IMR-90 (cell line): ENCODE data around the gene TEDC2. TPM values are rescaled to one million over a fixed set of nuclear protein-coding genes. Genes with fewer than 3 reads are reported as not detected.

ENCODE experiments used
- ATAC-seq: fragments of 200-7000 bp; cut with Tn5 transposase; 2 replicates; pipeline ENCODE4 v1.9.1; 2020; ENCODE audit warnings: low read depth, mild to moderate bottlenecking, moderate library complexity
- BruUV-seq: library from RNA; stranded (reverse); fragments of 400-500 nt; replicated peaks from 2 replicates; lab custom pipeline; 2021; lab: Mats Ljungman, UMichigan
- CTCF ChIA-PET: fragments of 300-600 bp; formaldehyde crosslinking; extraction: SDS; loops from one replicate; lab custom pipeline; 2021; ENCODE audit warnings: antibody characterized with exemption; lab: Yijun Ruan, JAX
- POLR2A ChIA-PET: fragments of 300-600 bp; sonication (Branson Sonifier 250); formaldehyde crosslinking; loops from one replicate; lab custom pipeline; 2022; ENCODE audit warnings: antibody characterized with exemption; ENCODE audit not compliant: unreplicated experiment; lab: Charles Lee
- DNase-seq: peaks from one replicate; pipeline ENCODE4 v3.0.0; 2013
- H2AFZ ChIP-seq: replicated peaks from 2 replicates; pipeline ENCODE3; 2013; ENCODE audit warnings: low read length, mild to moderate bottlenecking; ENCODE audit not compliant: poor library complexity
- H2AK5ac ChIP-seq: 2 replicates; pipeline ENCODE4 v1.6.1; 2013; ENCODE audit warnings: low read depth, low read length, inconsistent platforms
- H2AK9ac ChIP-seq: replicated peaks from 2 replicates; pipeline ENCODE3; 2013; ENCODE audit warnings: mild to moderate bottlenecking, low read depth, low read length, moderate library complexity; ENCODE audit not compliant: poor library complexity
- H2BK120ac ChIP-seq: 2 replicates; pipeline ENCODE4 v1.6.1; 2013; ENCODE audit warnings: low read depth, low read length, inconsistent platforms
- H2BK15ac ChIP-seq: 3 replicates; pipeline ENCODE4 v1.6.1; 2013; ENCODE audit warnings: low read depth, low read length, inconsistent platforms
- H2BK20ac ChIP-seq: 2 replicates; pipeline ENCODE4 v1.6.1; 2013; ENCODE audit warnings: low read depth, mild to moderate bottlenecking, inconsistent platforms, low read length, moderate library complexity
- H2BK5ac ChIP-seq: 2 replicates; pipeline ENCODE4 v1.6.1; 2013; ENCODE audit warnings: mild to moderate bottlenecking, low read depth, low read length, inconsistent platforms; ENCODE audit not compliant: poor library complexity, severe bottlenecking
- H3K14ac ChIP-seq: replicated peaks from 2 replicates; pipeline ENCODE4 v1.6.1; 2013; ENCODE audit warnings: low read depth, low read length, inconsistent platforms
- H3K18ac ChIP-seq: 2 replicates; pipeline ENCODE4 v1.6.1; 2013; ENCODE audit warnings: low read depth, low read length, control low read depth
- H3K23ac ChIP-seq: 2 replicates; pipeline ENCODE4 v1.6.1; 2013; ENCODE audit warnings: low read depth, low read length, inconsistent platforms
- H3K27ac ChIP-seq: 2 replicates; pipeline ENCODE4 v1.5.1; 2013; ENCODE audit warnings: mild to moderate bottlenecking, control low read depth, low read length; ENCODE audit not compliant: insufficient read depth
- H3K27me3 ChIP-seq: 2 replicates; pipeline ENCODE4 v1.6.1; 2013; ENCODE audit warnings: low read length; ENCODE audit not compliant: control insufficient read depth, insufficient read depth
- H3K36me3 ChIP-seq: 2 replicates; pipeline ENCODE4 v1.6.1; 2013; ENCODE audit warnings: low read length, mixed read lengths; ENCODE audit not compliant: control insufficient read depth, insufficient read depth
- H3K4ac ChIP-seq: 2 replicates; pipeline ENCODE4 v1.6.1; 2013; ENCODE audit warnings: low read depth, low read length, inconsistent platforms
- H3K4me1 ChIP-seq: 2 replicates; pipeline ENCODE4 v1.6.1; 2013; ENCODE audit warnings: low read length, mixed read lengths; ENCODE audit not compliant: control insufficient read depth, insufficient read depth
- H3K4me2 ChIP-seq: 2 replicates; pipeline ENCODE4 v1.6.1; 2013; ENCODE audit warnings: low read depth, mild to moderate bottlenecking, control low read depth, low read length, moderate library complexity
- H3K4me3 ChIP-seq: 2 replicates; pipeline ENCODE4 v1.5.1; 2013; ENCODE audit warnings: low read depth, mild to moderate bottlenecking, control low read depth, low read length, moderate library complexity; ENCODE audit not compliant: insufficient read depth
- H3K56ac ChIP-seq: 2 replicates; pipeline ENCODE4 v1.6.1; 2013; ENCODE audit warnings: low read length, inconsistent platforms; ENCODE audit not compliant: insufficient read depth; ENCODE audit errors: extremely low read depth
- H3K79me1 ChIP-seq, 2 experiments: 2 replicates each; pipeline ENCODE4 v1.6.1; 2013; ENCODE audit warnings: low read length in 2 of 2, inconsistent platforms in 1 of 2, low read depth in 1 of 2
- H3K9ac ChIP-seq: 2 replicates; pipeline ENCODE4 v1.6.1; 2013; ENCODE audit warnings: low read depth, low read length, control low read depth
- H3K9me1 ChIP-seq: 2 replicates; pipeline ENCODE4 v1.6.1; 2013; ENCODE audit warnings: low read length, inconsistent platforms; ENCODE audit not compliant: insufficient read depth
- H3K9me3 ChIP-seq: 2 replicates; pipeline ENCODE4 v1.6.1; 2013; ENCODE audit warnings: low read length; ENCODE audit not compliant: control insufficient read depth, insufficient read depth
- H4K20me1 ChIP-seq: 2 replicates; pipeline ENCODE4 v1.6.1; 2013; ENCODE audit warnings: low read length, inconsistent platforms; ENCODE audit not compliant: insufficient read depth
- H4K5ac ChIP-seq: 2 replicates; pipeline ENCODE4 v1.6.1; 2013; ENCODE audit warnings: mild to moderate bottlenecking, low read depth, low read length, control low read depth
- H4K8ac ChIP-seq, 2 experiments: 2 replicates each; pipeline ENCODE4 v1.6.1; 2013; ENCODE audit warnings: low read depth in 2 of 2, low read length in 2 of 2, control low read depth in 1 of 2, inconsistent platforms in 1 of 2
- H4K91ac ChIP-seq: 2 replicates; pipeline ENCODE4 v1.6.1; 2013; ENCODE audit warnings: low read depth, low read length, inconsistent platforms; ENCODE audit not compliant: insufficient read depth
- BHLHE40 ChIP-seq: fragments of 150-350 bp; IDR thresholded peaks from 2 replicates; pipeline ENCODE4 v1.6.1; 2016; ENCODE audit warnings: mild to moderate bottlenecking, low read depth, low read length
- CEBPB ChIP-seq: IDR thresholded peaks from 2 replicates; pipeline ENCODE4 v1.6.1; 2012; ENCODE audit warnings: low read depth, low read length, improper control_type of control experiment
- CHD1 ChIP-seq: IDR thresholded peaks from 2 replicates; pipeline ENCODE4 v1.6.1; 2012; ENCODE audit warnings: low read depth, low read length, improper control_type of control experiment
- FOS ChIP-seq: fragments of 150-350 bp; IDR thresholded peaks from 2 replicates; pipeline ENCODE4 v1.6.1; 2016; ENCODE audit warnings: low read depth, low read length
- MAFK ChIP-seq: IDR thresholded peaks from 2 replicates; pipeline ENCODE4 v1.6.1; 2012; ENCODE audit warnings: low read depth, low read length, improper control_type of control experiment
- MAZ ChIP-seq: IDR thresholded peaks from 2 replicates; pipeline ENCODE4 v1.6.1; 2012; ENCODE audit warnings: low read depth, mild to moderate bottlenecking, low read length, improper control_type of control experiment, moderate library complexity, borderline replicate concordance
- MXI1 ChIP-seq: IDR thresholded peaks from 2 replicates; pipeline ENCODE4 v1.6.1; 2012; ENCODE audit warnings: low read depth, mild to moderate bottlenecking, low read length, moderate library complexity, borderline replicate concordance
- NFE2L2 ChIP-seq: fragments of 150-350 bp; IDR thresholded peaks from 2 replicates; pipeline ENCODE4 v1.6.1; 2016; ENCODE audit warnings: low read depth, mild to moderate bottlenecking, low read length
- POLR2A ChIP-seq: IDR thresholded peaks from 2 replicates; pipeline ENCODE4 v1.6.1; 2012; ENCODE audit warnings: mild to moderate bottlenecking, low read depth, low read length
- RAD21 ChIP-seq: IDR thresholded peaks from 2 replicates; pipeline ENCODE4 v1.6.1; 2012; ENCODE audit warnings: low read length, improper control_type of control experiment
- RFX5 ChIP-seq: IDR thresholded peaks from 2 replicates; pipeline ENCODE4 v1.8.0; 2012; ENCODE audit warnings: low read depth, mild to moderate bottlenecking, low read length, moderate library complexity
- WGBS, 2 experiments: methylation state at CpG; one replicate each; pipeline versions ENCODE4 v1.1.5 to v1.1.7; 2013; ENCODE audit warnings: missing lambda C conversion rate in 2 of 2; ENCODE audit not compliant: insufficient read length in 1 of 2; ENCODE audit errors: extremely low coverage in 2 of 2; 5-methylcytosine and 5-hydroxymethylcytosine counted together
- dilution Hi-C: fragments of 300-500 bp; cut with HindIII; formaldehyde crosslinking; loops from one replicate; pipeline ENCODE4 v1.14.3; 2018; ENCODE audit warnings: low sequenced_read_pairs; ENCODE audit not compliant: unreplicated experiment
- in situ Hi-C: fragments of 300-500 bp; cut with MboI; formaldehyde crosslinking; loops from 3 replicates; pipeline ENCODE4 v1.14.3; 2019; ENCODE audit warnings: low sequenced_read_pairs, inconsistent platforms, mixed read lengths
- intact Hi-C: fragments of 100-400 bp; cut with micrococcal nuclease; formaldehyde crosslinking; loops from 2 replicates; pipeline ENCODE4 v1.10.0; 2022
- polyA plus RNA-seq, 3 experiments: library from polyadenylated mRNA; depleted of rRNA; stranded (reverse); fragments of >200 nt; gene quantifications; 2 replicates each; pipeline ENCODE4 v1.2.3, GENCODE V29; 2012; ENCODE audit warnings: low replicate concordance in 1 of 3
- total RNA-seq: library from RNA; depleted of rRNA; stranded (reverse); fragments of >200 nt; gene quantifications from 2 replicates; pipeline ENCODE4 v1.2.3, GENCODE V29; 2012
- TF ChIP-seq, protein P1 (sequence below): fragments of 150-350 bp; IDR thresholded peaks from 2 replicates; pipeline ENCODE4 v1.6.1; 2016; ENCODE audit warnings: low read depth, mild to moderate bottlenecking, low read length, moderate library complexity, borderline replicate concordance
- TF ChIP-seq, protein P2 (sequence below): fragments of 150-350 bp; IDR thresholded peaks from 2 replicates; pipeline ENCODE4 v1.6.1; 2017; ENCODE audit warnings: mild to moderate bottlenecking, antibody characterized with exemption, low read length, low read depth
- TF ChIP-seq, protein P3 (sequence below): conservative IDR thresholded peaks from 2 replicates; pipeline ENCODE4 v1.5.1; 2012; ENCODE audit warnings: mild to moderate bottlenecking, low read depth, low read length, improper control_type of control experiment

The TEDC2 gene
- total and polyA plus RNA-seq, 2 of the 4 experiments (the other 2 are of a cell fraction): 3.6 to 7.3 TPM

DNA sequence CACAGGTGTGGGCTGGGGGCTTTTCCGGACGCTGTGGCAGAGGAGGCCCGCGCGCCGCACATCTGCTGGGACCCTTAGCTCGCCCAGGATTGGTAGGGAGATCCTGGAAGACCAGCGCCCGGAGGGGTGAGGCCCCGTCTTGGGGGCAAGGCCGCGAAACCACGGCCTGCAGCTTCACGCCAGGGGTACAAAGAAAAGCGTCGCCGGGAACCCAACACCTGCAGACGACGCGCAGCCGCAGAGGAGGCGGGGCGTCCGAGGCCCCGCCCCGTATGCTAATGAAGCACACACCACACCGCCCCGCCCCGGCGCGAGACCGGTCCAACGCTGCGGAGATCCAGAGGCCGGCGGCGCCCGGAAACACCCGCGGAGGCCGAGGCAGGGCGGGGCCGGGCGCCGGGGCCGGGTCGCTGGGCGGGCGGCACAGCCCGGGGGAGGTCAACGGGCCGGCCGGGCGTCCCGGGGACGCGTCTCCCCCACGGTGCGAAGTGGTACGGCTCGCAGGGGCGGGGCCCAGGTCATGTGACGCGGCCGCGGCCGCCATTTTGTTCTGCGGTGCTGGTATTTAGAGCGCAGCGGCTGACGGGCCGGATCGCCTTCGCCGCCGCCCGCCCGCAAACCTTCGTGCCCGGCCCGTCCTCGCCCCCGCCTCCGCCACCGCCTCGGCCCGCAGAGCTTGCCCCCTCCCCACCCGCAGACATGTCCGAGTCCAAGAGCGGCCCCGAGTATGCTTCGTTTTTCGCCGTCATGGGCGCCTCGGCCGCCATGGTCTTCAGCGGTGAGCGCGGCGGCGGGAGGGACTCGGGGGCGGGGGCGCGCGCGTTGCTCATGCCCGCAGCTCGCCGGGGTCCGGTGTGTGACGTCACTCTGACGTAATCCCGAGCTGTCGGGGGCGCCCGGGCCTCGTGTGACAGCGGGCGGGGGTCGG lies 53.8 kb downstream of the TEDC2 start, which contains the start of gene ATP6V0C:
TSS of gene ATP6V0C (plus strand) at position 548 of the 928 bp plus-strand sequence. CDS start at position 700, 152 bp downstream.
- TF ChIP-seq RFX5 (no peak), BHLHE40 (peak; percentile 92), NFE2L2 (no peak), CHD1 (no peak), MXI1 (no peak), CEBPB (peak; percentile 7; the same call in 1 of the 2 replicates), RAD21 (no peak), FOS (no peak), MAFK (no peak), MAZ (no peak), POLR2A (peak; percentile 94)
- TF ChIP-seq, protein P1, sequence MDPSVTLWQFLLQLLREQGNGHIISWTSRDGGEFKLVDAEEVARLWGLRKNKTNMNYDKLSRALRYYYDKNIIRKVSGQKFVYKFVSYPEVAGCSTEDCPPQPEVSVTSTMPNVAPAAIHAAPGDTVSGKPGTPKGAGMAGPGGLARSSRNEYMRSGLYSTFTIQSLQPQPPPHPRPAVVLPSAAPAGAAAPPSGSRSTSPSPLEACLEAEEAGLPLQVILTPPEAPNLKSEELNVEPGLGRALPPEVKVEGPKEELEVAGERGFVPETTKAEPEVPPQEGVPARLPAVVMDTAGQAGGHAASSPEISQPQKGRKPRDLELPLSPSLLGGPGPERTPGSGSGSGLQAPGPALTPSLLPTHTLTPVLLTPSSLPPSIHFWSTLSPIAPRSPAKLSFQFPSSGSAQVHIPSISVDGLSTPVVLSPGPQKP: no peak
- TF ChIP-seq, protein P2, sequence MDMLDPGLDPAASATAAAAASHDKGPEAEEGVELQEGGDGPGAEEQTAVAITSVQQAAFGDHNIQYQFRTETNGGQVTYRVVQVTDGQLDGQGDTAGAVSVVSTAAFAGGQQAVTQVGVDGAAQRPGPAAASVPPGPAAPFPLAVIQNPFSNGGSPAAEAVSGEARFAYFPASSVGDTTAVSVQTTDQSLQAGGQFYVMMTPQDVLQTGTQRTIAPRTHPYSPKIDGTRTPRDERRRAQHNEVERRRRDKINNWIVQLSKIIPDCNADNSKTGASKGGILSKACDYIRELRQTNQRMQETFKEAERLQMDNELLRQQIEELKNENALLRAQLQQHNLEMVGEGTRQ: peak; percentile 95
- TF ChIP-seq, protein P3, sequence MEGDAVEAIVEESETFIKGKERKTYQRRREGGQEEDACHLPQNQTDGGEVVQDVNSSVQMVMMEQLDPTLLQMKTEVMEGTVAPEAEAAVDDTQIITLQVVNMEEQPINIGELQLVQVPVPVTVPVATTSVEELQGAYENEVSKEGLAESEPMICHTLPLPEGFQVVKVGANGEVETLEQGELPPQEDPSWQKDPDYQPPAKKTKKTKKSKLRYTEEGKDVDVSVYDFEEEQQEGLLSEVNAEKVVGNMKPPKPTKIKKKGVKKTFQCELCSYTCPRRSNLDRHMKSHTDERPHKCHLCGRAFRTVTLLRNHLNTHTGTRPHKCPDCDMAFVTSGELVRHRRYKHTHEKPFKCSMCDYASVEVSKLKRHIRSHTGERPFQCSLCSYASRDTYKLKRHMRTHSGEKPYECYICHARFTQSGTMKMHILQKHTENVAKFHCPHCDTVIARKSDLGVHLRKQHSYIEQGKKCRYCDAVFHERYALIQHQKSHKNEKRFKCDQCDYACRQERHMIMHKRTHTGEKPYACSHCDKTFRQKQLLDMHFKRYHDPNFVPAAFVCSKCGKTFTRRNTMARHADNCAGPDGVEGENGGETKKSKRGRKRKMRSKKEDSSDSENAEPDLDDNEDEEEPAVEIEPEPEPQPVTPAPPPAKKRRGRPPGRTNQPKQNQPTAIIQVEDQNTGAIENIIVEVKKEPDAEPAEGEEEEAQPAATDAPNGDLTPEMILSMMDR: no peak
- Histone ChIP-seq H4K20me1 (peaks cover 43% of the 10 kb centered on the region), H2BK5ac (peak within 1 kb of the TSS; percentile 87), H3K9me3 (no peaks in the 10 kb centered on the region), H2AFZ (peak within 1 kb of the TSS; percentile 94), H2AK5ac (peak within 1 kb of the TSS; percentile 88), H3K27ac (peak within 1 kb of the TSS; percentile 97), H3K27me3 (no peaks in the 10 kb centered on the region), H2BK15ac (no peak within 1 kb of the TSS), H3K4me2 (peak within 1 kb of the TSS; percentile 83), H3K4me3 (peak within 1 kb of the TSS; percentile 93), H3K9me1 (peaks cover 19% of the 10 kb centered on the region), H2AK9ac (peak within 1 kb of the TSS; percentile 98), H3K4me1 (peaks cover 16% of the 10 kb centered on the region), H2BK120ac (no peak within 1 kb of the TSS), H4K91ac (peak within 1 kb of the TSS; percentile 28; the same call in 1 of the 2 replicates), H3K23ac (peak within 1 kb of the TSS; percentile 95), H3K4ac (peak within 1 kb of the TSS; percentile 92), H3K14ac (peak within 1 kb of the TSS; percentile 84), H4K8ac (peak within 1 kb of the TSS; percentile 72 to 85), H3K36me3 (no peaks in the 10 kb centered on the region), H2BK20ac (no peak within 1 kb of the TSS), H3K9ac (peak within 1 kb of the TSS; percentile 91), H3K18ac (no peak within 1 kb of the TSS; the same call in 1 of the 2 replicates), H3K79me1 (peaks cover 0 to 42% of the 10 kb centered on the region in 2 experiments; a peak in 2 of 4 replicates), H4K5ac (peak within 1 kb of the TSS; percentile 57; the same call in 1 of the 2 replicates), H3K56ac (peak within 1 kb of the TSS; percentile 19; the same call in 1 of the 2 replicates)
- intact Hi-C loops (no loop called here), in situ Hi-C loops (no loop called here), dilution Hi-C loops (no loop called here)
- ChIA-PET CTCF (no interaction called here), POLR2A (no interaction called here)
- BruUV-seq: no TSS peak
- WGBS, 2 experiments: 1% methylated on average over 75 of the region's 122 CpGs; no CpG with 5 or more reads in 1 of the 2 experiments
- ATAC-seq (peak; percentile 90), DNase-seq (peak; percentile 79)
